B cell (primary cell): ENCODE data around the gene TBC1D12. TPM values are rescaled to one million over a fixed set of nuclear protein-coding genes. Genes with fewer than 3 reads are reported as not detected.

ENCODE experiments used
- ATAC-seq: fragments of 200-7000 bp; cut with Tn5 transposase; one replicate; pipeline ENCODE4 v1.10.0; 2021; ENCODE audit warnings: low read depth, mild to moderate bottlenecking, moderate number of reproducible peaks, moderate library complexity
- CTCF ChIA-PET: fragments of 350-600 bp; sonication (Branson Sonifier 250); formaldehyde crosslinking; loops from one replicate; lab custom pipeline; 2021; ENCODE audit warnings: antibody characterized with exemption, inconsistent platforms; lab: Charles Lee
- POLR2A ChIA-PET: fragments of 350-600 bp; sonication (Branson Sonifier 250); formaldehyde crosslinking; loops from one replicate; lab custom pipeline; 2021; ENCODE audit warnings: antibody characterized with exemption; lab: Charles Lee
- DNase-seq: peaks from one replicate; pipeline ENCODE4 v3.0.0; 2013
- H2AFZ ChIP-seq: 2 replicates; pipeline ENCODE4 v1.6.1; 2012; ENCODE audit warnings: mild to moderate bottlenecking, low read depth, low read length; ENCODE audit not compliant: insufficient read depth, poor library complexity, severe bottlenecking
- H3K27ac ChIP-seq, 2 donors: 1 replicate in 1 of 2; 2 replicates in 1 of 2; pipeline ENCODE4 v1.5.1; 2012 to 2013; ENCODE audit warnings: low read length in 2 of 2, mild to moderate bottlenecking in 2 of 2, moderate library complexity in 1 of 2
- H3K27me3 ChIP-seq, 4 experiments: fragments of 200-600 bp in 1 of 4; sonication (generic) in 1 of 4; replicated peaks in 1 of 4; 1 replicate in 2 of 4; 2 replicates in 2 of 4; pipeline versions ENCODE4 v1.6.1 to v1.7.0; 2013 to 2016; ENCODE audit warnings: low read length in 3 of 4, mild to moderate bottlenecking in 2 of 4, mixed read lengths in 1 of 4, moderate library complexity in 1 of 4; ENCODE audit not compliant: insufficient read depth in 4 of 4, control insufficient read depth in 3 of 4; ENCODE audit errors: control extremely low read depth in 1 of 4
- H3K36me3 ChIP-seq, 2 experiments: replicated peaks in 1 of 2; 1 replicate in 1 of 2; 2 replicates in 1 of 2; pipeline versions ENCODE4 v1.6.1 to v1.7.1; 2013; ENCODE audit warnings: low read length in 1 of 2; ENCODE audit not compliant: insufficient read depth in 2 of 2, control insufficient read depth in 1 of 2; ENCODE audit errors: control extremely low read depth in 1 of 2, extremely low read depth in 1 of 2
- H3K4me1 ChIP-seq, 2 donors: fragments of 200-600 bp in 1 of 2; sonication (generic) in 1 of 2; 1 replicate in 1 of 2; 2 replicates in 1 of 2; pipeline versions ENCODE4 v1.5.1 to v1.6.1; 2013 to 2017; ENCODE audit warnings: low read length in 2 of 2; ENCODE audit not compliant: control insufficient read depth in 2 of 2, insufficient read depth in 2 of 2
- H3K4me2 ChIP-seq: replicated peaks from 2 replicates; pipeline ENCODE3; 2012; ENCODE audit warnings: mild to moderate bottlenecking, low read depth, low read length; ENCODE audit not compliant: poor library complexity, severe bottlenecking
- H3K4me3 ChIP-seq, 5 experiments: fragments of 200-600 bp in 1 of 5; sonication (generic) in 1 of 5; 1 replicate in 3 of 5; 2 replicates in 2 of 5; pipeline versions ENCODE4 v1.5.1 to v1.7.0; 2011 to 2016; ENCODE audit warnings: low read length in 4 of 5, mild to moderate bottlenecking in 4 of 5, low read depth in 2 of 5, control low read depth in 1 of 5, moderate library complexity in 1 of 5; ENCODE audit not compliant: insufficient read depth in 1 of 5; ENCODE audit errors: control extremely low read depth in 1 of 5, extremely low read depth in 1 of 5
- H3K79me2 ChIP-seq: fragments of 200-600 bp; sonication (generic); one replicate; pipeline ENCODE4 v1.6.0; 2016; ENCODE audit warnings: low read length; ENCODE audit not compliant: control insufficient read depth, insufficient read depth
- H3K9ac ChIP-seq: fragments of 200-600 bp; sonication (generic); 2 replicates; pipeline ENCODE4 v1.6.1; 2017; ENCODE audit warnings: mild to moderate bottlenecking, low read length, moderate library complexity
- H3K9me3 ChIP-seq, 3 donors: one replicate each; pipeline versions ENCODE4 v1.6.1 to v1.7.1; 2013; ENCODE audit warnings: low read length in 2 of 3; ENCODE audit not compliant: control insufficient read depth in 2 of 3, insufficient read depth in 1 of 3; ENCODE audit errors: control extremely low read depth in 1 of 3
- H4K20me1 ChIP-seq: 2 replicates; pipeline ENCODE4 v1.6.0; 2012; ENCODE audit warnings: mild to moderate bottlenecking, low read length; ENCODE audit not compliant: insufficient read depth, control insufficient read depth, poor library complexity, severe bottlenecking
- H3K27ac Mint-ChIP-seq: one replicate; pipeline ENCODE4 v1.8.0; 2021; ENCODE audit warnings: mixed read lengths
- H3K27me3 Mint-ChIP-seq: one replicate; pipeline ENCODE4 v1.8.0; 2021; ENCODE audit warnings: mixed read lengths
- H3K4me1 Mint-ChIP-seq: one replicate; pipeline ENCODE4 v1.8.0; 2021; ENCODE audit warnings: mixed read lengths
- H3K4me3 Mint-ChIP-seq: one replicate; pipeline ENCODE4 v1.8.0; 2021; ENCODE audit warnings: mixed read lengths
- H3K9me3 Mint-ChIP-seq: one replicate; pipeline ENCODE4 v1.8.0; 2022; ENCODE audit warnings: mixed read lengths; ENCODE audit not compliant: insufficient read depth
- CTCF ChIP-seq: fragments of 200-600 bp; IDR thresholded peaks from one replicate; pipeline ENCODE4 v1.8.0; 2022; ENCODE audit warnings: antibody characterized with exemption, mild to moderate bottlenecking
- WGBS: methylation state at CpG from one replicate; pipeline ENCODE4 v1.1.5; 2013; ENCODE audit warnings: missing lambda C conversion rate; ENCODE audit not compliant: insufficient coverage; 5-methylcytosine and 5-hydroxymethylcytosine counted together
- intact Hi-C: fragments of 100-400 bp; cut with micrococcal nuclease; formaldehyde crosslinking; loops from one replicate; pipeline ENCODE4 v1.10.0; 2022
- polyA plus RNA-seq: library from polyadenylated mRNA; depleted of rRNA; stranded (reverse); fragments of >200 nt; gene quantifications from 2 replicates; pipeline ENCODE4 v1.2.3, GENCODE V29; 2012
- total RNA-seq, 2 donors: library from RNA; stranded (reverse); fragments of 120-200 nt in 1 of 2; gene quantifications; 1 replicate in 1 of 2; 2 replicates in 1 of 2; pipeline versions ENCODE4 v1.2.3 to v1.2.4, GENCODE V29; 2013 to 2022

The TBC1D12 gene
- total and polyA plus RNA-seq, 2 donors (not counting 1 experiment from before 2014, with no cell fraction given) = 3.1 to 9.3 TPM

- Histone ChIP-seq H3K36me3 (peaks cover 22 to 77% of the 10 kb centered on the region in 2 experiments), H3K27ac (no peak overlapping the region), H3K4me3 (no peak overlapping the region), H4K20me1 (no peaks in the 10 kb centered on the region), H2AFZ (no peak overlapping the region), H3K4me1 (no peaks in the 10 kb centered on the region), H3K4me2 (no peak overlapping the region), H3K27me3 (no peaks in the 10 kb centered on the region), H3K9me3 (no peaks in the 10 kb centered on the region), H3K9ac (no peak overlapping the region), H3K79me2 (peaks cover 14% of the 10 kb centered on the region)
- H3K27ac Mint-ChIP-seq = no peak overlapping the region
- WGBS = no CpG with 5 or more reads among the region's 2 CpGs
- no peaks in the 10 kb centered on the region for H3K27me3 Mint-ChIP-seq
- no peak overlapping the region for H3K4me3 Mint-ChIP-seq
- no peak for TF ChIP-seq CTCF
- POLR2A ChIA-PET = interaction anchor here (0.6 kb wide), 1 partner anchor 46 kb away, joined by 9 read pairs; the partner anchor contains the start of gene TBC1D12
- intact Hi-C loops = no loop called here
- CTCF ChIA-PET = interaction anchor here (1.2 kb wide), 1 partner anchor 36 kb away, joined by 3 read pairs; no protein-coding TSS in a partner anchor
- peaks cover 12% of the 10 kb centered on the region for H3K4me1 Mint-ChIP-seq
- H3K9me3 Mint-ChIP-seq = no peaks in the 10 kb centered on the region
- DNase-seq (no peak), ATAC-seq (no peak)
Measured at GRCh38 chr10:94355841-94356240, 46.5 kb upstream of the TBC1D12 start.

GRCh38 chr10:94357193-94357592, 45.1 kb upstream of the TBC1D12 start:
- no peak overlapping the region for H3K27ac Mint-ChIP-seq
- no peak overlapping the region for H3K27ac ChIP-seq

More at GRCh38 chr10:94357193-94357592, 45.1 kb upstream of the TBC1D12 start:
- ChIA-PET CTCF (no interaction called here), POLR2A (no interaction called here)
- WGBS = no CpG with 5 or more reads among the region's 3 CpGs
- H3K9me3 Mint-ChIP-seq = no peaks in the 10 kb centered on the region
- H3K27me3 ChIP-seq = no peaks in the 10 kb centered on the region
- H2AFZ ChIP-seq = no peak overlapping the region
- no peak for TF ChIP-seq CTCF
- H3K4me3 ChIP-seq = no peak overlapping the region
- peaks cover 18 to 63% of the 10 kb centered on the region in 2 experiments for H3K36me3 ChIP-seq
- H3K27me3 Mint-ChIP-seq = no peaks in the 10 kb centered on the region
- H3K9me3 ChIP-seq = no peaks in the 10 kb centered on the region
- intact Hi-C loops = no loop called here
- ATAC-seq (no peak), DNase-seq (no peak)
- peaks cover 24% of the 10 kb centered on the region for H3K4me1 Mint-ChIP-seq
- no peaks in the 10 kb centered on the region for H4K20me1 ChIP-seq
- no peak overlapping the region for H3K4me3 Mint-ChIP-seq
- no peak overlapping the region for H3K9ac ChIP-seq
- H3K4me1 ChIP-seq = peaks cover 11 to 12% of the 10 kb centered on the region in 2 donors
- H3K4me2 ChIP-seq = no peak overlapping the region
- H3K79me2 ChIP-seq = peaks cover 27% of the 10 kb centered on the region
